Ramos (cell line): ENCODE results near the gene CCNQ.

Experiments used
- in situ Hi-C: fragments of 300-500 bp; cut with MboI; formaldehyde crosslinking; loops from one replicate; pipeline ENCODE4 v1.14.3; 2022; ENCODE audit warnings: low sequenced_read_pairs; ENCODE audit not compliant: unreplicated experiment

CCNQ gene

GRCh38 chrX:153547195-153547594, 51.7 kb downstream of the CCNQ start:
- in situ Hi-C loops: no loop called here

GRCh38 chrX:153546386-153546785, 52.6 kb downstream of the CCNQ start:
- in situ Hi-C loops: no loop called here

GRCh38 chrX:153544727-153545126, 54.2 kb downstream of the CCNQ start:
- in situ Hi-C loops: loop anchor here (5.0 kb wide), 1 partner anchor 128 kb away; the partner anchor contains the start of gene PNCK

DNA sequence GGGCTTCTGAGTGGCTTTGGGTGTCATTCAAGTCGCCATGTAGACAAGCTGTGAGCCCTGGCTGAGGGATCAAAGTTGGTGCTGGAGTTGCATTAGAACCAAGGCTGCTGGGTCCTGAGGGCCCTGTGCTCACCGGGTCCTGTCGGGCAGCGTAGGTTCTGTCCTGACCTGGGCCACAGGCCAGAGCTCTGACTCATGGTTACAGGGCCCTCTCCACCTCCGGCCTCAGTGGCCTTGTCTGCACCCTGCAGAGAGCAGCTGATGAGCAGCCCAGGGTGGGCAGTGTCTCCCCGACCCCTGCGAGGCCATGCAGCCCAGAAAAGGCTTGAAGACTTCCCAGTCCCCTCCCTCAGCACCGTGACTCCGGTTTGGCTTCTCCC, 59.0 kb downstream of the CCNQ start:
- in situ Hi-C loops: loop anchor here (5.0 kb wide), 1 partner anchor 132 kb away; the partner anchor contains the start of gene PNCK

- in situ Hi-C loops: no loop called here
Measured at GRCh38 chrX:153539171-153539978, 59.6 kb downstream of the CCNQ start.

DNA sequence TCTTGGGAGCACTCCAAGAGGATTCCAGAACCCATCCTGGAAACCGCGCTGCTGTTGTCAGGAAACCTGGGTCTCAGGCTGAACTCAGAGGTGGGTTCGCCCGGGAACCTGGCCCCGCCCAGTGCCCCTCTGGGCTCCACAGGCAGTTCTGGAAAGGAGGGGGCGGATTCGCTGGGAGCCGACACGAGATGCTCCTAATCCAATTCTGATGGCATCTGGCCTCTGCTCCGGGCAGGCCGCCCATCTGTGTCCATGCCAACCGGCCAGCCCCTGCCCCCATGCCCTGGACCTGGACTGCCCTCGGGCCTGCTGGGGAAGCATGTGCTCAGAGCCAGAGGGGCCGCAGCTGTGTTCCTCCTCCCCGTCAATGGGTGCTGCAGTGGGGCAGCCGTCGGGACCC, 60.5 kb downstream of the CCNQ start:
- in situ Hi-C loops: no loop called here
